ENCODE data around the gene BGN.

BGN gene

GRCh38 chrX:153485396-153486080 is 9.2 kb upstream of the BGN start:
- no peak for DNase-seq

GRCh38 chrX:153486171-153486570 is 8.6 kb upstream of the BGN start:
- no peak for DNase-seq

DNA sequence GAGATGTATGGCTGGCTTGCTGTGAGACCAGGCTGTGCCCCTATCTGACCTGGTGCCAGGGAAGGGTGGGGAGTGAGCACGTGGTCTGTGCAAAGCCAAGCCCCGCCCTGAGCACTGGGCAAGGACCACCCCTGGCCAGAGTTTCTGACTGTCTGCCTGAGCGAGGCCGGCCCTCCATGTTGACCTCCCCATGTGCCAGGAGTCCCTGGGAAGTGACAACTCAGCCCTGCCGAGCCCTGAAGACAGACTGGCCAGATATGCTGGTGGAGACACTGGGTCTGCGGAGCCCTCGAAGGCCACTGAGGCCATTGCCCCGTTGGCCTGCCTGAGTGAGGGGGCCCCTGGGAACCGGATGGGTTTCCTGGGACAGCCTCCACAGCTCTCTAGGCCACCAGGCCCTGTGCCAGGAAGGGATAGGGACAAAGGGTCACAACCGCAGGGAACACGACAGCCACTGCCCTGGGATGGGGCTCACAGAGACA is 7.1 kb upstream of the BGN start:
- no peak for DNase-seq

GRCh38 chrX:153488231-153488914 is 6.4 kb upstream of the BGN start:
- DNase-seq: no peak

- DNase-seq: no peak
Measured at GRCh38 chrX:153490217-153490930, 4.4 kb upstream of the BGN start.

DNA sequence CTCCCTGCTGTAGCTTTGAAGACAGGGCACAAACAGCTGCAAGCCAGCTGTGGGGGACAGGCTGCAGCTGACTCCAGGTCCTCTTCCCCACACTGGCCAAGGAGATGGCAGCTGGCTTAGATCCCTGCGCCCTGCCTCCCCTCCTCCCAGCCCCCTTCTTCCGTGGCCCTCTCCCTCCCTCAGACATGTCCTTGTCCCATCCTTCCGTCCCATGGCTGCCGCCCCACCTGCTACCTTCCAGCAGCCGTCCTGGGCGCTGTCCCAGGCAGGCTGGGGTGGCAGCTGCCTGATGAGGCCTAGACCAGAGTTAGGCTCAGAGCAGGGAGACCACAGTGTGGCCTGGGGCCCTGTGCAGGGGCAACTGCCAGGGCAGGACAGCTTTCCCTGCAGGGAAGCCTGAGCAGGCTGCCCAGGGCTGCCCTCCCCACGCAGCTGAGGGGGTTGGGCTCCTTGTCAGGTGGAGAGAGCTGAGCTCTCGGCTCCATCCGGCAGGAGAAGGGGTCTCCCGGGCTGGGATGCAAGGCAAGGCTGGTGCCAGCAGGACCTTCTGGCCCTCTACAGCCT is 3.3 kb upstream of the BGN start:
- no peak for DNase-seq

DNA sequence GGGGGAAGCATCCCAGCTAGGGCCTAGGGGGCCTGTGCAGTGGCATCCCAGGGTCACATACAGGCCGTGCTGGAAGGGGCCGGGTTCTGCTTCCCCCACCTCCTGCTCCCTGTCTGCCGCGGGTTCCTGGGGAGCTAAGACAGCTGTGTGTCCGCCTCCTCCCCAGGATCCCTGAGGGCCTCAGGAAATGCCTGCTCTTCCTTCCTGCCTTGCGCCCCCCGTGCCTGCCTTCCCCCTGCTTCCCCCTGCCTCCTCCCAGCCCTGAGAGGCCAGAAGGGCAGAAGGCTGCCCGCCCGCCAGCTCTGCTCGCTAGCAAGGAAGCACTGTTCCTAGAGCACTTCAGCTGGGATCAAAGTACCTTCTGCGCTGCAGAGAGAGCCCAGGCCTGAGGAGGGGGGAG is 2.9 kb upstream of the BGN start:
- DNase-seq: no peak

DNA sequence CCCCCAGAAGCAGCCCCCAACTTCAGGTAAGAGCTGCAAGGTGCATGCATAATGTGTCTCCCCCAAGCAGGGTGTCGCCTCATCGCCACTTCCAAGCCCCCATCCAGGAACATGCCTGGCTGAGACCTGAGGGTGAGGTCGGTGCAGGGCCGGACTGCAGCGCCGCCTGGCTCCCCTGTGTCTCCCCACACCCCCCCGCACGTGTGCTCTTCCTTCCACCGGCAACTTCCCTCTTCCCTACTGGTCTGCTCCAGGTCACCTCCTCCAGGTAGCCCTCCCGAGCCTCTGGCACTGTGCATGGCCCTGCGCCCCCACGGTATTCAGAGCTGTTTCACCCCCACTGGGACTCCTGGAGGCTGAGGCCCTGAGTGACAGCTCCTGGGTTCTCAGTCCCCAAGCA is 2.2 kb upstream of the BGN start:
- DNase-seq: no peak

DNA sequence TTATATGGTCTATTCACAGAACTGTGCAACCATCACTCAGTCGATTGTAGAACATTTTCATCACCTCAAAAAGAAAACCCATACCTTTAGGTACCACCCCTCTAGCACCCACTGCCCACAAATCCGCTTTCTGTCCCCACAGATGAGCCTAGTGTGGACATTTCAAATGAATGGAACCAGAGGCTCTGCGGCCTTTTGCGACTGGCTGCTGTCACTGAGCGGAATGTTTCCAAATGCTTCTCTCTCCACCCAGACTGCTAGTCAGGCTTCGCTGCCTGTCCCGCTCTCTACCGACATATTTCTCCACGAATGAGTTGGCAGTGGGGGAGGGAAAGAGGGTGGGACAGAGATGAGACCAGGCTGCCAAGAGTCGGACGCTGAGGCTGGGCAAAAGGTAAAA is 1.7 kb upstream of the BGN start:
- no peak for DNase-seq

DNA sequence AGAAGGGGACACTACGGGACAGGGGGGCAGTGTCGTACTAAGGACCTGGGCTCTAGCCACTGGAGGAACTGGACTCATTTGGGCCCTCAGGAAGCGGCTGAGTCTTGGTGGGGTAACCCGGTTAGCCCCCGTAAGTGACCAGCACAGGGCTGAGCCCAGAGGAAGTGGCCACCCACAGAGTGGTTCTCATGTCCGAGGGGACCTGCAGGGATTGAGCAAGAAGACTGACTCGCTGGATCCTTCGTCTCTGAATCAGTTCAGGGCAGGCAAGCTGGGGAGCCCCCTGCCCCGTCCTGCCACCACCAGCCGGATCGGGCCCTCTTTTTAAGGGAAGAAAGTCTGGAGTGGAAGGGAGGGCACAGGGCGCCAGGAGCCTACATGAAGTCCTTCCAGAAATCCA is 719 bp upstream of the BGN start:
- no peak for DNase-seq

DNA sequence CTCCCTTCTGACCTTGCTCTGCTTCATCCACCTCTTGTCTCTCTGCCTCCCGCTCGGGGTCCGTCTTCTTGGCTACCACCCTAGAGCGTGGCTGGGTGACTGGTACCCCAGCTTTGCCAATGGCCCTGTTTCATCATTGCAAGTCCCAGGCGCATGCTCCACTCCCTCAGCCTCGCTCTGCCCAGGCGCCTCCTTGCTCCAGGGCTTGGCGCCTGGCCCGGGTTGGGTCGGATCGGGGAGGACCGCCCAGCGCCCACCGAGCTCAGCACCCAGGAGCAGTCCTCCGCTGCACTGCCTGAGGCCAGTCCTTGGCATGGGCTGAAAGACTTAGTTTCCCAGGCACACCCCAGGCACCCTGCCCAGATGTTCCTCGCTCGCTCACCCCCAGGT is 577 bp downstream of the BGN start:
- no peak for DNase-seq

GRCh38 chrX:153495903-153496589 is 1.3 kb downstream of the BGN start:
- no peak for DNase-seq

- DNase-seq: no peak
Measured at GRCh38 chrX:153496590-153496959, 1.8 kb downstream of the BGN start.

DNA sequence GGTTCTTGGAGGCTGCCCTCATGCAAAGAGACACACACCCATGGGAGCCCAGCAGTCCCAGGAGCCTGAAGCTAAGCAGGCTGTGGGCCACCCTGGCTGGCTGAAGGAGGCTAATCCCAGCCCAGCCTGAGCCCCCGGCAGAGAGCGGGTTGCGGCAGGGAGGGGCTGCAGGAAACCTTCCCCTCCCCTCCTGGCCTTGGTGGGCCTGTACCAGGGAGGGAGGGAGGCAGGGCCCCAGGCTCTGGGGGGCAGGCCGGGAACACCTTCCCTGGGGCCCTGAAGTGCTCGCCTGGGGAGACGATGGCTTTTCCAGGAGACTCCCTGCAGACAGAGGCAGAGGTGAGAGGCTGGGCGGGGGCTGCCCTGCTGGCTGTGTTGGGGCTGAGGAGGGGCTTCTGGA is 3.7 kb downstream of the BGN start:
- DNase-seq: no peak

GRCh38 chrX:153499341-153499740 is 4.6 kb downstream of the BGN start:
- no peak for DNase-seq

DNA sequence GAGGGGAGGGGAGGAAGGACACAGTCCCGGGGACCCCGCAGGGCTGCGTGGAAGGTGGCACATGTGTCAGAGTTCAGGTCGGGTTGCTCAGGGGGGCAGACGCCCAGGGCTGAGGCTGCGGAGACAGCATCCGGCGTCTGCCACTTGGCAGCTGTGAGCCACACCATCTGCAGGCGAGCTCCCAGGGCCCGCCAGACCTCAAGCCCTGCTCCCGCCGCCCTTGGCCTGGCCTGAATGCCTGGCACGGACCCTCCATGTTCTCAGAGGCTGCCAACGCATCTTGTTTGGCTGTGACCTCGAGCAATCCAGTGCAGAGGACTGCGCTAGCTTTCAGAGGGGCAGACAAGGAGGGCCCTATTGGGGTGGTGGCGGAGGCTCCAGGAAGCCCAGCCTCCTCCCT is 5.1 kb downstream of the BGN start:
- DNase-seq: no peak

- DNase-seq: no peak
Measured at GRCh38 chrX:153500676-153501280, 6.0 kb downstream of the BGN start.

DNA sequence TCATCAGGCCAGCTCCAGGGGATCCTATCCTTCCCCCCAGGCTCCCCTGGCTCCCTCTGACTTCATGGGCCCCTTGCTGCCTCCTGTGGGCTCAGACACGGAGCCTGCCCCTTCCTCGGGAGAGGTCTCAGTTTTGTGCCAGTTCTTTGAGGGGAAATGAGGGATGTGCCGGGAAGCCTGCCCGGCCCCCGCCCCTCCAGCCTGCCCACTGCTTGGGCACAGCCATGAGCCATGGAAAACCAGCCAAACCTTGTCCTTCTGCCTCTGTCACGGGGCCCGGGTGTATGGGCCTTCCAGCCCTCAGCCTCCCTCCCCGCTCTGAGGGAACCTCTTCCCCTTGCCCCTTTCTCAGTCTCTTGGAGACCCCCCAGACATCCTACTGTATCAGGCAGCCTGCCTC is 6.8 kb downstream of the BGN start:
- no peak for DNase-seq

DNA sequence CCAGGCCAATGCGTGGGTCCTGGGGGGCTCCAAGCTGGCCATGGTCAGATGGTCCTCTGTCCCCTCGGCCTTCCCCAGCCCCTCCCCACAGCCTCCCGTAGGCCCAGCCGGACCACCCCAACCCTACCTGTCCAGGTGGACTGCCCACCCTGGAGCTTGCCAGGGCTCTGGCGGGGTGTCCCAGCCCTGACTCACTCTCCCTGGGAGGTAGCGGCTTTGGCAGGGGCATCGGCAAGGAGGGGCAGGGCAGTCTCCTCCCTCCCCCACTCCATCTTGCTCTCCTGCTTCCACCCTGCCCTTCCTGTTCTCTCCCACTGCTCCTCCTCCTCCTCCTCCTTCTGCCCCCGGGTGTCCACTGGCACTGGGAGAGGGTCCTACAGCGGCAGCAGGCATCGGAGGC is 7.4 kb downstream of the BGN start:
- no peak for DNase-seq

- no peak for DNase-seq
Measured at GRCh38 chrX:153502796-153503195, 8.0 kb downstream of the BGN start.

DNA sequence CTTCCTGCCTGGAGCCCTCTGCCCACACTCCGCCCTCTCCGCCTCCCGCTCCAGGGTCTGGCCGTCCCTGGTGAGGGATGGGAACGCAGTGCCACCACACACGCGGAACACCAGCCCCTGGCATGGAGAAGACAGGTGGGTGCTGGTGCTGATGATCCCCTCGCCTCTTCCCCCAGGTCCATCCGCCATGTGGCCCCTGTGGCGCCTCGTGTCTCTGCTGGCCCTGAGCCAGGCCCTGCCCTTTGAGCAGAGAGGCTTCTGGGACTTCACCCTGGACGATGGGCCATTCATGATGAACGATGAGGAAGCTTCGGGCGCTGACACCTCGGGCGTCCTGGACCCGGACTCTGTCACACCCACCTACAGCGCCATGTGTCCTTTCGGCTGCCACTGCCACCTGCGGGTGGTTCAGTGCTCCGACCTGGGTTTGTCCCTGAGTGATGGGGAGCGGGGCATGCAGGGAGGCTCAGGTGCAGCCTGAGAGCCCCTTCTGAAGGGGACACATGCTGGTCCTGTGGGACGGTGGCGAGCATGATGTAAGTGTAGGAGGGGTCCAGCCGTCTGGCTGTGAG is 9.8 kb downstream of the BGN start:
- no peak for DNase-seq

- DNase-seq: no peak
Measured at GRCh38 chrX:153505361-153505760, 10.6 kb downstream of the BGN start.
